Mesenchymal stem cell (in vitro differentiated cells and primary cell): ENCODE results near the gene BRICD5.

Source experiments
- DNase-seq: peaks from one replicate; pipeline ENCODE4 v3.0.0-alpha.2; 2013
- H2AFZ ChIP-seq: one replicate; pipeline ENCODE4 v1.6.1; 2013; ENCODE audit warnings: low read depth, mild to moderate bottlenecking, control low read depth, inconsistent platforms, low read length, moderate library complexity
- H2AK5ac ChIP-seq: 2 replicates; pipeline ENCODE4 v1.6.1; 2013; ENCODE audit warnings: low read length, moderate library complexity, mild to moderate bottlenecking, inconsistent platforms; ENCODE audit not compliant: severe bottlenecking
- H2BK120ac ChIP-seq: one replicate; pipeline ENCODE4 v1.6.1; 2013; ENCODE audit warnings: low read depth, mild to moderate bottlenecking, inconsistent platforms, low read length, moderate library complexity
- H2BK12ac ChIP-seq, 2 experiments: one replicate each; pipeline ENCODE4 v1.6.1; 2013; ENCODE audit warnings: inconsistent platforms in 2 of 2, low read length in 2 of 2, mild to moderate bottlenecking in 2 of 2, moderate library complexity in 2 of 2, control low read depth in 1 of 2
- H2BK15ac ChIP-seq: one replicate; pipeline ENCODE4 v1.6.1; 2013; ENCODE audit warnings: mild to moderate bottlenecking, low read depth, inconsistent platforms; ENCODE audit not compliant: poor library complexity, severe bottlenecking
- H2BK5ac ChIP-seq: 2 replicates; pipeline ENCODE4 v1.6.1; 2013; ENCODE audit warnings: low read depth, mild to moderate bottlenecking, low read length, control low read depth, inconsistent platforms; ENCODE audit not compliant: poor library complexity, severe bottlenecking
- H3K14ac ChIP-seq, 2 experiments: one replicate each; pipeline ENCODE4 v1.6.1; 2013; ENCODE audit warnings: inconsistent platforms in 2 of 2, low read length in 2 of 2, control low read depth in 1 of 2, mild to moderate bottlenecking in 1 of 2, moderate library complexity in 1 of 2
- H3K18ac ChIP-seq, 2 experiments: one replicate each; pipeline ENCODE4 v1.6.1; 2013; ENCODE audit warnings: inconsistent platforms in 2 of 2, low read length in 2 of 2, control low read depth in 1 of 2, low read depth in 1 of 2, mild to moderate bottlenecking in 1 of 2
- H3K23ac ChIP-seq, 2 experiments: one replicate each; pipeline ENCODE4 v1.6.1; 2013; ENCODE audit warnings: inconsistent platforms in 2 of 2, low read length in 2 of 2, mild to moderate bottlenecking in 2 of 2, moderate library complexity in 2 of 2, control low read depth in 1 of 2
- H3K27ac ChIP-seq: 2 replicates; pipeline ENCODE4 v1.5.1; 2013; ENCODE audit warnings: mild to moderate bottlenecking, moderate library complexity, low read length, control low read depth, inconsistent platforms; ENCODE audit not compliant: poor library complexity, severe bottlenecking
- H3K27me3 ChIP-seq, 2 experiments: 2 replicates each; pipeline versions ENCODE4 v1.6.1 to v1.7.0; 2013; ENCODE audit warnings: low read length in 2 of 2, mild to moderate bottlenecking in 2 of 2, moderate library complexity in 2 of 2, control low read depth in 1 of 2, inconsistent platforms in 1 of 2; ENCODE audit not compliant: control insufficient read depth in 1 of 2, insufficient read depth in 1 of 2
- H3K36me3 ChIP-seq, 2 experiments: 2 replicates each; pipeline versions ENCODE4 v1.6.1 to v1.7.0; 2013; ENCODE audit warnings: low read length in 2 of 2, control low read depth in 1 of 2, inconsistent platforms in 1 of 2, low read depth in 1 of 2, mild to moderate bottlenecking in 1 of 2; ENCODE audit not compliant: insufficient read depth in 2 of 2, control insufficient read depth in 1 of 2
- H3K4ac ChIP-seq, 2 experiments: one replicate each; pipeline ENCODE4 v1.6.1; 2013; ENCODE audit warnings: inconsistent platforms in 2 of 2, low read length in 2 of 2, mild to moderate bottlenecking in 2 of 2, moderate library complexity in 2 of 2, control low read depth in 1 of 2, low read depth in 1 of 2
- H3K4me1 ChIP-seq: 2 replicates; pipeline ENCODE4 v1.6.1; 2013; ENCODE audit warnings: low read depth, low read length, control low read depth; ENCODE audit not compliant: control insufficient read depth, insufficient read depth
- H3K4me2 ChIP-seq: 2 replicates; pipeline ENCODE4 v1.6.1; 2013; ENCODE audit warnings: low read length, mild to moderate bottlenecking, inconsistent platforms; ENCODE audit not compliant: poor library complexity, severe bottlenecking
- H3K4me3 ChIP-seq, 2 experiments: 2 replicates each; pipeline versions ENCODE4 v1.5.1 to v1.7.0; 2013; ENCODE audit warnings: low read length in 2 of 2, mild to moderate bottlenecking in 2 of 2, control low read depth in 1 of 2, low read depth in 1 of 2; ENCODE audit not compliant: insufficient read depth in 1 of 2
- H3K79me1 ChIP-seq: replicated peaks from 2 replicates; pipeline ENCODE4 v1.6.1; 2013; ENCODE audit warnings: mild to moderate bottlenecking, control low read depth, low read length, inconsistent platforms; ENCODE audit not compliant: poor library complexity, severe bottlenecking
- H3K9ac ChIP-seq: 2 replicates; pipeline ENCODE4 v1.7.0; 2013; ENCODE audit warnings: mild to moderate bottlenecking, low read length, moderate library complexity
- H3K9me3 ChIP-seq: 2 replicates; pipeline ENCODE4 v1.7.0; 2013; ENCODE audit warnings: mild to moderate bottlenecking, low read length; ENCODE audit not compliant: control insufficient read depth
- H4K8ac ChIP-seq: one replicate; pipeline ENCODE4 v1.6.1; 2013; ENCODE audit warnings: inconsistent platforms, mild to moderate bottlenecking, low read length, moderate library complexity
- H4K91ac ChIP-seq: one replicate; pipeline ENCODE4 v1.6.1; 2013; ENCODE audit warnings: mild to moderate bottlenecking, low read length, inconsistent platforms
- WGBS: methylation state at CpG from one replicate; pipeline ENCODE4 v1.1.7; 2013; ENCODE audit warnings: mixed read lengths; 5-methylcytosine and 5-hydroxymethylcytosine counted together

Gene BRICD5

GRCh38 chr16:2190659-2191445 is 19.8 kb downstream of the BRICD5 start:
- no peak overlapping the region for H3K18ac ChIP-seq
- H3K27me3 ChIP-seq: peaks cover 15 to 28% of the 10 kb centered on the region in 2 experiments
- no peak overlapping the region for H3K14ac ChIP-seq
- H3K79me1 ChIP-seq: no peaks in the 10 kb centered on the region
- no peak overlapping the region for H2BK12ac ChIP-seq
- no peak overlapping the region for H2BK15ac ChIP-seq
- H3K9me3 ChIP-seq: no peaks in the 10 kb centered on the region
- H3K4ac ChIP-seq: no peak overlapping the region
- H3K36me3 ChIP-seq: no peaks in the 10 kb centered on the region
- H4K91ac ChIP-seq: peak overlapping the region; percentile 41
- no peak overlapping the region for H4K8ac ChIP-seq
- no peak overlapping the region for H2AK5ac ChIP-seq
- H2BK5ac ChIP-seq: no peak overlapping the region
- H2BK120ac ChIP-seq: no peak overlapping the region
- 85% methylated on average over 25 of the region's 25 CpGs for WGBS
- no peak overlapping the region for H3K4me2 ChIP-seq
- DNase-seq: no peak
- peaks cover 13% of the 10 kb centered on the region for H3K4me1 ChIP-seq
- no peak overlapping the region for H3K23ac ChIP-seq
- no peak overlapping the region for H3K9ac ChIP-seq
- H3K27ac ChIP-seq: no peak overlapping the region
- no peak overlapping the region for H2AFZ ChIP-seq
- H3K4me3 ChIP-seq: no peak overlapping the region

GRCh38 chr16:2190002-2190658 is 20.5 kb downstream of the BRICD5 start:
- Histone ChIP-seq H3K36me3 (no peaks in the 10 kb centered on the region), H3K9me3 (no peaks in the 10 kb centered on the region), H2BK15ac (no peak overlapping the region), H4K91ac (peak overlapping the region; percentile 41), H3K4me2 (no peak overlapping the region), H3K4me1 (peaks cover 6% of the 10 kb centered on the region), H3K4ac (no peak overlapping the region), H3K27ac (no peak overlapping the region), H3K9ac (no peak overlapping the region), H2BK120ac (no peak overlapping the region), H3K18ac (no peak overlapping the region), H2BK12ac (no peak overlapping the region), H2BK5ac (no peak overlapping the region), H3K4me3 (no peak overlapping the region), H2AK5ac (no peak overlapping the region), H2AFZ (no peak overlapping the region), H3K27me3 (peaks cover 8 to 25% of the 10 kb centered on the region in 2 experiments), H4K8ac (no peak overlapping the region), H3K79me1 (no peaks in the 10 kb centered on the region), H3K23ac (no peak overlapping the region), H3K14ac (no peak overlapping the region)
- DNase-seq: no peak
- 83% methylated on average over 19 of the region's 24 CpGs for WGBS

- Histone ChIP-seq H3K9me3 (no peaks in the 10 kb centered on the region), H3K36me3 (no peaks in the 10 kb centered on the region), H2AK5ac (no peak overlapping the region), H2AFZ (no peak overlapping the region), H3K4ac (no peak overlapping the region), H2BK15ac (no peak overlapping the region), H2BK12ac (no peak overlapping the region), H3K79me1 (no peaks in the 10 kb centered on the region), H3K18ac (no peak overlapping the region), H3K27me3 (peaks cover under 1 to 22% of the 10 kb centered on the region in 2 experiments), H2BK120ac (no peak overlapping the region), H2BK5ac (no peak overlapping the region), H3K27ac (no peak overlapping the region), H3K14ac (no peak overlapping the region), H3K4me1 (peaks cover 4% of the 10 kb centered on the region), H3K4me2 (no peak overlapping the region), H4K8ac (no peak overlapping the region), H3K23ac (no peak overlapping the region), H3K9ac (no peak overlapping the region), H4K91ac (no peak overlapping the region), H3K4me3 (no peak overlapping the region)
- 84% methylated on average over 25 of the region's 25 CpGs for WGBS
- no peak for DNase-seq
Observed at GRCh38 chr16:2189252-2189893, 21.3 kb downstream of the BRICD5 start.

- no peak for DNase-seq
- no peak overlapping the region for H2BK15ac ChIP-seq
- H3K14ac ChIP-seq: no peak overlapping the region
- H2BK12ac ChIP-seq: no peak overlapping the region
- WGBS: 95% methylated on average over 8 of the region's 8 CpGs
- no peak overlapping the region for H3K4me3 ChIP-seq
- no peak overlapping the region for H3K18ac ChIP-seq
- no peak overlapping the region for H3K4me2 ChIP-seq
- peaks cover 12% of the 10 kb centered on the region for H3K4me1 ChIP-seq
- no peak overlapping the region for H3K9ac ChIP-seq
- H3K4ac ChIP-seq: no peak overlapping the region
- no peak overlapping the region for H2AK5ac ChIP-seq
- no peak overlapping the region for H4K91ac ChIP-seq
- no peak overlapping the region for H4K8ac ChIP-seq
- H3K23ac ChIP-seq: no peak overlapping the region
- H2BK120ac ChIP-seq: no peak overlapping the region
- no peak overlapping the region for H3K27ac ChIP-seq
- no peak overlapping the region for H2AFZ ChIP-seq
- H3K79me1 ChIP-seq: no peaks in the 10 kb centered on the region
- peaks cover 0 to 15% of the 10 kb centered on the region in 2 experiments for H3K27me3 ChIP-seq
- no peaks in the 10 kb centered on the region for H3K9me3 ChIP-seq
- no peak overlapping the region for H2BK5ac ChIP-seq
- H3K36me3 ChIP-seq: no peaks in the 10 kb centered on the region
Observed at GRCh38 chr16:2188395-2188794, 22.3 kb downstream of the BRICD5 start.
